Amygdala (tissue), 56 donors: ENCODE measurements around the gene OSBPL5.
"Not testable (repeated sequence)": the region's sequence is repeated elsewhere in the genome, so short reads cannot be mapped to it uniquely, and the experiment has no call there.

Source experiments
- DNase-seq, 56 donors: peaks; one replicate each; lab custom pipeline; 2025; lab: John Stamatoyannopoulos, UW

Gene OSBPL5

DNA sequence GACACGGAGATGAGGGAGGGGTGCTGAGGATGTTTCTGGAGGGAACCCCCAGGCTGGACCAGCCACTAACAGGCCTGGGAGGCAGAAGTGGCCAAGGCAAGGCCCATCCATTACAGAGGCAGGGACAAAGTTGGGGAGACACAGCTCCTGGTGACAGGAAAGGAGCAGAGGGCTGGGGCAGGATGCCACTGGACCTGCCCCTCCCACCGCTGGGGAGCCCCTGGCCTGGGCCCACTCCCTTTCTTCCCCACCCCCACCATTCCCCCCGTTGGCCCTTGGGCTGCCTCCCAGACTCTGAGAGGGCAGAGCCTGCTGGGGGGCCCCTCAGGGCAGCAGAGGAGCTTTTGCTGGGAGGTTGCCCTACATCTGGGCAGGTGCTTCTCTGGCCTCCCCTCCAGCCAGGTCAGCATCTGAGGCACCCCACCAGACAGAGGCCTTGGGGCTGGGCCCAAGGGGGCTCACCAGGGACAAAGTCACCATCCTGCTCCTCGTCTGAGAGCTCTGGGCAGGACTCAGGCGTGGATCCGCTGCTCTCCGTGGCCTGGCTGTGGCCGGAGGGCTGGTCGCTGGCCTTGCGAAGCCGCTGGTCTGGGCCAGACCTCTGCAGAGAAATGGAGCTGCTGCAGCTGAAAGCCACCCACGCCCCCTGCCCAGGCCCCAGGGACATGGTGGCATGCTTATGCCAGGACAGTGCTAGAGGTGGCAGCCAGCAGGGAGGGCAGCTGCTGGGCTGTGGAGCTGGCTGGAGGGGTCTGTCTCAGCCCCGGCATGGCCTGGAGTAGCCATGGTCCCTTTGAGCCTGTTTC, 74.8 kb downstream of the OSBPL5 start:
- no peak for DNase-seq

DNA sequence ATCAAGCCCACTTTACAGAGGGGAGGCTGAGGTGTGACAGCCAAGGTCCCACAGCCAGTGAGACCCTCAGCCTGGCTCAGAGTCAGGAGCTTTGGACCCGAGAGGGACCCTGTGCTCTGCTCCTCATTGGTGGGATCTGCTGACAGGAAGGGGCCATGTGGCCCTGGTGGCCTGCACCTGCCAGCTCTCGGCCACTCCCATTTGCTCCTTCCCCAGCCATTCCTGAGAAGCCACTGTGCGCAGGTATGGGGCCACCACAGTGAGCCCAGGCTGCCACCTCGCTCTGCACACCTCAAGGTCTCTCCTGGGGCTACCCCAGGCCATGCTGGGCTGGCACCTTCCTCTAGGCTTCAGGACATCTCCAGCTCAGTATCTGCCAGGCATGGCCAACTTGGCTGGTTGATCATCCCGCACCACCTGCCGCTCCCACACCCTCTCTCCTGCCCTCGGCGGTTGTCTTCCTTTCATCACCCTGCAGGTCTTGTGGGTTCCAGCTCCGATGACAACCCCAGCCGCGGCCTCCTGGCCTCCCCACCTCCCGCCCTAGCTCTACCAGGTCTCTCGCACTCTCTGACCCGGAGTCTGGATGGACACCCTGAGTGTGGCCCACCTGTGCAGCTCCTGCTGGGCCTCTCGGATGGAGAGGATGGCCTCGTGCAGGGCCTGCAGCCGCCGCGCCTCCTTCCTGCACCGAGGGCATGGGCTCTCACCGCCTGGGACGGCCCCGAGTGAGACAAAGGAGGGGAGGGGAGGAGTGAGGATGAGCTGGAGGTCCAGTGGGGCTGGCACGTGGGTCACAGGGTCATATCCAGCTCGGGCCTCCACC, 75.7 kb downstream of the OSBPL5 start:
- no peak for DNase-seq

DNA sequence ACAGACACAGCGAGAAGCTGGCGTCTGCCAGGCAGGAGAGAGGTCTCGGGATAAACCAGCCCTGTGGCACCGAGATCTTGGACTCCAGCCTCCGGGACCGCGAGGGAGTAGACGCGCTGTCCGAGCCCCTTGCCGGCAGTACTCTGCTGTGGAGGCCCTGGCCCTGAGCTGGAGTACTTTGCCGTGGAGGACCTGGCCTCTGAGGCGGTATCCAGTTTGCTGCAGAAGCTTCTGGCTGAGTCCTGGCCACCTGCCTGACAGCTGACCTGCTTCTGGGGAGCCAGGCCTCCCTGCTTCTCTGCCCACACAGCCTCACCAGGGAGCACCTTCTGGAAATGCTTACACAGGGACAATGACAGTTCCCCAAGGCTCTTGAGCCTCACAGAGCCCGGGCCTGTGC, 76.3 kb downstream of the OSBPL5 start:
- DNase-seq, result no peak

DNA sequence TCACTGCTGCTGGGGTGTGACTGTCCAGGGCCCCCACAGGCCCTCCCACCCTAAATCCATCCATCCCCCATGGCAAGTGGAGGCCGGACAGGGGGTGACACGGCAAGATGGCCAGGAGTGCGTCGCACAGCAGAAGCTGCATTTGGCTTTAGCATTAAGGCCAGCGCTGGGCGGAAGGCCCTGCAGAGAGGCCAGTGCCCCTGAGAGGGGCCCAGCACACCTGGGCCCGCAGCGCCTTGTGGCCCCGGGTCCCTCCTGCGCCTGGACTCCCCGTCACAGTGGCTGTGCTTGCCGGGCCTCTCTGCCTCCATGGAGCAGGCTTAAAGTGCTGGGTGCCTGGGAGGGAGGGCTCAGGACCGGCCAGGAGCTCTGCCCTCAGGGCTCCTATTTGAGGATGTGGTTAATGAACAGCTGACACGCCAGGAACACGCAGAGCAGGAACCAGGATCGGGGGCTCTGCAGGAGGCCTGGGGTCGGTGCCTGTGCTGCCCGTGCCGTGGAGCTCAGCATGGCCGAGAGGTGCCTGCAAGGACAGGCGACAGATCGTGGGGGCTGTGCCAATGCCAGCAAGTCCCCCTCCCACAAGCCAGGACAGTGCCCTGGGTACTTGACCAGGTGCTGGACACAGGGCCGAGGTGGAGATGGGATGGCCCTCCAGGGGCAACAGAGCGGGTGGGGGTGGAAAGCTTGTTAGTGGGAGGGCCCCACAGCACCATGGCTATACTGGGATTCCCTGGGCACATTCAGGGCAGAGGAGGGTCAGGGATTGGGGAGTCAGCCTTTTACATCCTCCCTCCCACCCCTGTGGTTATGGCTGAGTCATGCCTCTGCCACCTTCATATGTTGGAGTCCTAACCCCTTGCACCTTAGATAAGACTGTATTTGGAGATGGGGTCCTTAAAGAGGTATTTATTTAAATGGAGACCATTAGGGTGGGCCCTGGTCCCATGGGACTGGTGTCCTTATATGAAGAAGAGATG, 77.0 kb downstream of the OSBPL5 start:
- DNase-seq, result no peak

DNA sequence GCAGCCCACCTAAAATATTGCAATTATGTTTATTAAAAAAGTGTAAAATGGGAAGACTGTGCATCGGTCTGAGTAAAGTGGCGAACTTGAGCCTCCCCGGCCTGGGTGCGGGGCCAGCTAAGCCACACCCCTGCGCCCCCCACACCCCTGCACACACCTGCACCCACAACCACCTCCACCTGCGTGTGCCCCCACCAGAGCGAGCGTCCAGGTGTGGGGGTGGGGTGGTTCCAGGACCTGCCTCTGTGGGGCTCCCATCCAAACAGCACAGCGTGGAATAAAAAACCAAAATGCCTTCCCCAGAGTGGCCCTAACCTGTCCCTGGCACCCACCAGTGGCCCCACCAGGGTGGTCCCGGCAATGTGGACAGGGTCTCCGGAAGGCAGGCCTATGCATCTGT, 77.7 kb downstream of the OSBPL5 start:
- no peak for DNase-seq

DNA sequence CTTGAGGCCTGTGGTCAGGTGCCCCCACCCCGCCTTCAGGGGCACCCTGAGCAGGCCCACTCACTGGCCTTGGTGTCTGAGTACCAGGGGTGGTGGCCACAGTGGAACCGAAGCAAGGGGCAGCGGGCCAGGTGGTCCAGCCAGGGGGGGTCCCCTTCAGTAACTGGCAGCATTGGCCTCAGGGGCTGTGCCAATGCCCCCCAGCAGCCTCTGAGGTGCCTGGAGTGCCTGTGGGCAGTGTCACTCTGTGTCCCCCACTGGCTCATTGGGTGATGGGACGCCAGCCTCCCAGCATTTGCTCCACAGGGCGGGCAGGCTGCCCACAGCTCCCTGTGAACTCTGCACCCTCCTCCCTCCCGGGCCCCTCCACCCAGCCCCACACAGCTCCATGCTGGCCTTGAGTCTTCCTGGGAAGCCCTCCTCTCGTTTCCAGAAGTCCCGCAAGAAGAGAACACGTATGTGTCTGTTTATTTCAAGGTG, 78.4 kb downstream of the OSBPL5 start:
- DNase-seq, result no peak

DNA sequence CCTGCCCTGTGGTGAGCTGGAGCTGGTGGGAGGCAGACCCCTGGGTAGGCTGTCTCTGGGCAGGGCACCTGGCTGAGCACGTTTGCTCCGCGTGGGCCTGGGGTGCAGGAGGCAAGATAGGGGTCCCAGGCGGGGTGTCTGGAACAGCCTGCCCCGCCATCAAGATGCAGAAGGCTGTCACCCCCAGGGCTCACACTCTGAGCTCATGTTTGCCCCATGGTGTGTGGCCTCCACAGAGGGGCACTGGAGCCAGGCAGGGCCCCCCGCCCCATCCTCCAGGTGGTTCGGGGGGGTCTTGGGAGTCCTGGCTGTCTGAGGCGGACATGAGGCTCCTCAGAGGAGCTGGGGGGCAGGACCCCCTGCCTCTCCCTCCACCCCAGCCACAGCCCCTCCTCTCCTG, 79.0 kb downstream of the OSBPL5 start:
- no peak for DNase-seq

DNA sequence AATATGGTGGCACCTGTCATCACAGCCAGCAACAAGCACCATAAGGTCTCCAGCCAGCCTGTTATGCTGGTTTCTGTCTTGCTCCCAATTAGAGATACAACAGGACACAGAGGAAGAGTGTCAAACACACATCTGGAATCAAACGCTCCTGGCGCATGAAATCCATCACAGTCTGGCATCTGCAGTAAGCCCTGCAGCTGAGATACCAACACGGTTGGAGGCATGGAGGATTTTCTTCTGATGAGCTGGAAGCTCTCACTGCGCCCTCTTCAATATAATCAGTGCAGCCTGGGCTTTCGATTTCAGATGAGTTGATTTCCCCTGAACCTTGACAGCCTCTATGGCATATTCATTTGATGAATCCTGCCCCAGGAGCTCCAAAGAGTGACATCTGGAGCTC, 80.1 kb downstream of the OSBPL5 start:
- no peak for DNase-seq

DNA sequence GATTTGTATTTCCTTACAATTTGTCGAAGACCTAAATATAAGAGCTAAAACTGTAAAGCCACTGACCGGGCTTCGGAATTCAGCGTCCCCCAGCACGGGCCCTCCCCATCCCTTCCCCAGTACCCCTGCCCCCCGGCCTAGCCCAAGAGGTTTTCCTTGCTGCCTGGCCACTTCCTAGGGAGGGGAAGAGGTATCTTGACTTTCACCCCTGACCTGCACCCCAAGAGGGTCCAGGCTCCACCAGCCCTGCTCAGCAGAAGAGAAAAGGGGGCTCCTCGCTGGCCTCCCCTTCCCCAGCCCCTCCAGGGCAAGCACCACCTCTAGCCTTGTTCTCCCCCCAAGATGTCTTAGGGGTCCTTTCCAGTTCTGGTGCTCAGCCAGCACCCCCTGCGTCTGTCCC, 81.8 kb downstream of the OSBPL5 start:
- no peak for DNase-seq

DNA sequence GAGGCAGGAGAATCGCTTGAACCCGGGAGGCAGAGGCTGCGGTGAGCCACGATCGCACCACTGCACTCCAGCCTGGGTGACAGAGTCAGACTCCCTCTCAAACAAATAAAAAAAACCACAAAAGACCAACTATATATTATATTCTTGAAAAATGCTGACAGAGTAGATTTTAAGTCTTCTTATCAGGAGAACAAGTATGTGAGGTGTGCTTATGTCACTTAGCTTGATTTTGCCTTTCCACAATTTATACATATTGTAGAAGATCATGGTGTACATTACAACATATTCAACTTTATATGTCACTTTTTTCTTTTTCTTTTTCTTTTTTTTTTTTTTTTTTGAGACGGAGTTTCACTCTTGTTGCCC, 83.7 kb downstream of the OSBPL5 start:
- no peak for DNase-seq

DNA sequence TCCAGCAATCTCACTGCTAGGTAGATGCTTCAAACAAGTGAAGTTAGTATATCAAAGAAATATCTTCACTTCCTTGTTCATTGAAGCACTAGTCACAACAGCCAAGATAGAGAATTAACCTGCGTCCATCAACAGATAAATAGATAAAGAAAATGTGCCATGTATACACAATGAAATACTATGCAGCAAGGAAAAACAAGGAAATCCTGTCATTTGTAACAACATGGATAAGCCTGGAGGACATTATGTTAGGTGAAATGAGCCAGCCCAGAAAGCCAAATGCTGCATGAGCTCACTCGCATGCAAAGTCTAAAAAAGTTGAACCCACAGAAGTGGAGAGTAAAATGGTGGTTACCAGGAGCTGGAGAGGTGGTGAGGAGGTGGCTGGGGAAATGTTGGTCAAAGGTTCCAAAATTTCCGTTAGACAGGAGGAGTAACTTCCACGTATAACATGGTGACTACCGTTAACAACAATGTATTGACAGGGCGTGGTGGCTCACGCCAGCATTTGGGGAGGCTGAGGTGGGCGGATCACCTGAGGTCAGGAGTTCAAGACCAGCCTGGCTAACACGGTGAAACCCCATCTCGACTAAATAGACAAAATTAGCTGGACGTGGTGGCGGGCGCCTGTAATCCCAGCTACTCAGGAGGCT, 84.3 kb downstream of the OSBPL5 start:
- DNase-seq, result no peak

DNA sequence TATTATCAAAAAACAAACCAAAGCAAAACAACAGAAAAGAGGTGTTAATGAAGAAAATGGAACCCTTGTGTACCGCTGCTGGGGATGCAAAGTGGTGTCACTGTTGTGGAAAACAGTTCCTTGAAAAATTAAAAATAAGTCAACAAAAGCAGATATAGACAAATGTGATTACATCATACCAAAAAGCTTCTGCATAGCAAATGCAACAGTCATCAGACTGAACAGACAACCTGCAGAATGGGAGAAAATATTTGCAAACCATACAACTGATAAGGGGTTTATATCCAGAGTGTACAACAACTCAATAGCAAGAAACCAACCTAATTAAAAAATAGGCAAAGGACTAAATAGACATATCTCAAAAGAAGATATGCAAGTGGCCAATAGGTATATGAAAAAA, 85.0 kb downstream of the OSBPL5 start:
- DNase-seq, result no peak

DNA sequence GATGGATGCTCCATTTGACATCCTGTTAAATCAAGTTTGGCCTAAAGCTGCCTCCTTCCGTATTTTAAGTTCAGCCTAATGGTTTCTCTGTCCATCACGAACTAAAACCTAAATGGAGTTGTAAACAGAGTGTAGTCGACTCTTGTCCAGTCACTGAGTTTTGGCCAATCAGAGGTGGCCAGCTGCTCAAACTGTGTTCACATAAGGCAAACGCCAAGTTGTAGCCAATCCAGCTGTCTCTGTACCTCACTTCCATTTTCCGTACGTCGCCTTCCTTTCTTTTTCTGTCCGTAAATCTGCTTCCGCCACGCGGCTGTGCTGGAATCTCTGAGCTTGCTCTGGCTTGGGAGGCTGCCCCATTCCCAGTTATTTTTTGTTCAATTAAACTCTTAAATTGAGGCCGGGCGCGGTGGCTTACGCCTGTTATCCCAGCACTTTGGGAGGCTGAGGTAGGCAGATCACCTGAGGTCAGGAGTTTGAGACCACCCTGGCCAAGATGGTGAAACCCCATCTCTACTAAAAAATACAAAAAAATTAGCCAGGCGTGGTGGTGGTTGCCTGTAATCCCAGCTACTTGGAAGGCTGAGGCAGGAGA, 87.2 kb downstream of the OSBPL5 start:
- no peak for DNase-seq

DNA sequence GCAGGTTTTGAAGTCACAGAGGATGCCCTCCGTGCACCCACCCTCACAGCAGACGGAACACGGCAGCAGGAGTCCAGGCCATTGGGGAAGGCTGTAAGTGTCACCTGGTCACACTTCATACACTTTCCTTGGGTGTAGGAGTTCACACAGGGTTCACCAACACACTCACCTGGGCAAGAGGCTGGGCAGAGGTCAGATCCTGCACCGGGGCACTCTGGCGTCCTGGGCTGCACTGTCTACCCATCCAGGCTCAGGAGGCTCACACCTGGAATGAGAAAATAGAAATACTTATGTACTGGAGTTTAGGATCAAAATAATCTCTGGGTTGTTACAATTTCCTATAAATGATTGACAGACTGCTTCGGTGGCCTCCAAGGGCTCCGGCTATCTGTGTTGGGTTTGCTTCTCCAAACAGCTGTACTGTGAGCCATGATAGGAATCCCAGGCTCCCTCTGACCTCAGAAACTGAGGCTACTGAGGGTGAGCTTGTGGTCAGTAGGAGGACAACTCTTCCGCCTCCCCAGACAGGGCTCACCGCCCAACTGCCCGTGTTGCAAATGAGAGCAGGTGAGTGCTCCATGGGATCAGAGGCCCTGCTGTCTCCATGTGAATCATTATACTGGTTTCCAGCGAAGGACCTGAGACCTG, 87.8 kb downstream of the OSBPL5 start:
- DNase-seq, result no peak

DNA sequence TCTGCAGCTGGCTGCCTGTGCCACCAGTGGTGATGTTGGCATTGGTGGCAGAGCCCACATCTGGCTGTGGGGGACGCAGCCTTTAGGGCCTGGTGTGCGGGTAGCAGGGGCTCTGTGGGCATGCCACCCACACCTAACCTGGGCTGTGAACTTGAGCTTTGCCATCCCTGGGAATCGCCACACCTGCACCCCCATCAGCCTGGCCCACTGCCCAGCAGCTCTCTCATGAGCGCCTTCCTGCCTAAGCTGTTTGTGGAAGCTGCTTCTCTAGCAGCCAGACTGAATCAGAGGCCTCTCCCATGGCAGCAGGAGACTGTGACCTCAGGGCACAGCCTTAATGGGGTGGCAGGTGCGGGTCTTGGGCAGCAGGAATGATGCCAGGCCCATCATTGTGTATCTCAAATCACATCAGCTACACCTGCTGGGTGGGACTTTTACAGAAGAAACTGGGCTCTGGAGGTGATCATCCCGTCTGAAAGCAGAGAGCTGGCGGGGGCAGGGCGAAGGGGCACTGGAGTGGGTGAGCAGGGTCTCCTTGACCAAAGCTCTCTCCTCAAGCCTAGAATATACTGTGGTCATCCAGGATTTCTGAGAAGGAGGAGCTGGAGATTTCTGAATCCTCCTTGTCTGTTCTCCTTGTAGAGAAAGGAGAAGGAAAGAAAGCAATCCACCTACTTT, 90.1 kb downstream of the OSBPL5 start:
- DNase-seq, result no peak

DNA sequence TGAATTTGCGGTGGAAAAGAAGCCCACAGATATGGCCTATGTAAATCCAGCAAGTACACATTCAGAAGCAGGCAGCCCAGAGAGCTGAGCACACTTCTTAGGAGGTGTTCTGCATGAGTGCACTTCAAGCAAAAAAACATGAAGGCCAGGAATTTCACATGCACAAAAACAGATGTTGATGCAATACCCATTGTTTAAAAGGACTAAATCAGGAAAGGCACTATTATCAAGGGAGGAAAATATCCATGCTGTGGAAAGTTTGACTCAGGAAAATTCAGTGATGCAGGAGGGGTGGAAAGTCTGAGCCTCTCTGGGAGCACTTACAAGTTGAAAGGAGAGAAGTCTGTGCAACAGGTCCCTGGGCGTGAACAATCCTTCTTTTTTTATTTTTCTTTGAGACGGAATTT, 92.1 kb downstream of the OSBPL5 start:
- DNase-seq, result no peak

DNA sequence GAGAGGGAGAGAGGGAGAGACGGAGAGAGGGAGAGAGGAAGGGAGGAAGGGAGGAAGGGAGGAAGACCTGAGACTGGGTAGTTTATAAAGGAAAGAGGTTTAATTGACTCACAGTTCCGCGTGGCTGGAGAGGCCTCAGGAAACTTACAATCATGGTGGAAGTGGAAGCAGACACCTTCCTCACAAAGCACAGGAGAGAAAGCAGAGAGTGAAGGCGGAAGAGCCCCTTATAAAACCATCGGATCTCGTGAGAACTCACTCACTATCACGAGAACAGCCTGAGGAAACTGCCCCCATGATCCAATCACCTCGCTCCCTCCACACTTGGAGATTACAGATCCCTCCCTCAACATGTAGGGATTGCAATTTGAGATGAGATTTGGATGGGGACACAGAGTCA, 95.7 kb downstream of the OSBPL5 start:
- DNase-seq, result no peak

DNA sequence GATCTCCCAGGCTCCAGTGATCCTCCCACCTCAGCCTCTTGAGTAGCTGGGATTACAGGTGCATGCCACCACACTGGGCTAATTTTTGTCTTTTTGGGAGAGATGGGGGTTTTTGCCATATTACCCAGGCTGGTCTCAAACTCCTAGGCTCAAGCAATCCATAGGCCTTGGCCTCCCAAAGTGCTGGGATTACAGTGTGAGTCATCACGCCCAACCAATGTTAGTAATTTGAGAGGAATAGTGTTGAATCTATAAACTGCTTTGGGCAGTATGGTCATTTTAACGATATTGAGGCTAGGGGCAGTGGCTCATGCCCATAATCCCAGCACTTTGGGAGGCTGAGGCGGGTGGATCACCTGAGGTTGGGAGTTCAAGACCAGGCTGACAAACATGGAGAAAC, 98.8 kb downstream of the OSBPL5 start:
- not testable (repeated sequence) for DNase-seq

DNA sequence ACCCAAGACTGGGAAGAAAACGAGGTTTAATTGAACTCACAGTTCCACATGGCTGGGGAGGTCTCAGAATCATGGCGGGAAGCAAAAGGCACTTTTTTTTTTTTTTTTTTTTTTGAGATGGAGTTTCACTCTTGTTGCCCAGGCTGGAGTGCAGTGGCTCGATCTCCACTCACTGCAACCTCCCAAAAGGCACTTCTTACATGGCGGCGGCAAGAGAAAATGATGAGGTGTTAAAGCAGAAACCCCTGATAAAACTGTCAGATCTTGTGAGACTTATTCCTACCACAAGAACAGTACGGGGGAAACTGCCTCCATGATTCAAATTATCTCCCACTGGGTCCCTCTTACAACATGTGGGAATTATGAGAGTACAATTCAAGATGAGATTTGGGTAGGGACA, 100.4 kb downstream of the OSBPL5 start:
- not testable (repeated sequence) for DNase-seq
